ENCODE data around the gene RHEB. TPM values are rescaled to one million over a fixed set of nuclear protein-coding genes. Genes with fewer than 3 reads are reported as not detected.
A peak's percentile ranks its signal among the peaks of the same experiment; 100 is the strongest.

Gene RHEB, protein sequence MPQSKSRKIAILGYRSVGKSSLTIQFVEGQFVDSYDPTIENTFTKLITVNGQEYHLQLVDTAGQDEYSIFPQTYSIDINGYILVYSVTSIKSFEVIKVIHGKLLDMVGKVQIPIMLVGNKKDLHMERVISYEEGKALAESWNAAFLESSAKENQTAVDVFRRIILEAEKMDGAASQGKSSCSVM
- 46.1 and 54.4 TPM in 2 replicates for total RNA-seq (2012; rRNA removed)

GRCh38 chr7:151519765-151520418 is at the start of gene RHEB:
Gene RHEB, minus strand, starts transcription at chr7:151519895. Its CDS starts 384 bp downstream, at chr7:151519511.
- Histone ChIP-seq H3K9ac (ENCODE audit: low read depth, low read length) (peak within 1 kb of the TSS; percentile 98), H3K27me3 (ENCODE audit: control insufficient read depth, insufficient read depth, low read length) (no peaks in the 10 kb centered on the region), H3K4me3 (ENCODE audit: low read length) (peak within 1 kb of the TSS; percentile 83), H3K4me1 (ENCODE audit: control insufficient read depth, insufficient read depth, low read length) (peaks cover 22% of the 10 kb centered on the region), H3K9me3 (replicated peaks; ENCODE audit: low read length) (no peaks in the 10 kb centered on the region), H3K36me3 (ENCODE audit: insufficient read depth, low read length) (no peaks in the 10 kb centered on the region), H3K4me2 (ENCODE audit: low read length) (peak within 1 kb of the TSS; percentile 96)

- Histone ChIP-seq H3K36me3 (ENCODE audit: insufficient read depth, low read length) (peaks cover 20% of the 10 kb centered on the region), H3K4me3 (ENCODE audit: low read length) (no peak overlapping the region), H3K27me3 (ENCODE audit: control insufficient read depth, insufficient read depth, low read length) (no peaks in the 10 kb centered on the region), H3K4me2 (ENCODE audit: low read length) (no peak overlapping the region), H3K4me1 (ENCODE audit: control insufficient read depth, insufficient read depth, low read length) (no peaks in the 10 kb centered on the region), H3K9me3 (replicated peaks; ENCODE audit: low read length) (no peaks in the 10 kb centered on the region), H3K9ac (ENCODE audit: low read depth, low read length) (no peak overlapping the region)
Observed at GRCh38 chr7:151566897-151567320, 47.2 kb upstream of the RHEB start.

- Histone ChIP-seq H3K4me1 (ENCODE audit: control insufficient read depth, insufficient read depth, low read length) (no peaks in the 10 kb centered on the region), H3K9ac (ENCODE audit: low read depth, low read length) (no peak overlapping the region), H3K36me3 (ENCODE audit: insufficient read depth, low read length) (peaks cover 23% of the 10 kb centered on the region), H3K27me3 (ENCODE audit: control insufficient read depth, insufficient read depth, low read length) (no peaks in the 10 kb centered on the region), H3K9me3 (replicated peaks; ENCODE audit: low read length) (no peaks in the 10 kb centered on the region), H3K4me3 (ENCODE audit: low read length) (no peak overlapping the region), H3K4me2 (ENCODE audit: low read length) (no peak overlapping the region)
Observed at GRCh38 chr7:151565541-151565940, 45.8 kb upstream of the RHEB start.

GRCh38 chr7:151560243-151560642 is 40.5 kb upstream of the RHEB start:
- H3K9me3 ChIP-seq (replicated peaks; ENCODE audit: low read length), result no peaks in the 10 kb centered on the region
- no peaks in the 10 kb centered on the region for H3K4me1 ChIP-seq (ENCODE audit: control insufficient read depth, insufficient read depth, low read length)
- H3K9ac ChIP-seq (ENCODE audit: low read depth, low read length), result no peak overlapping the region
- no peak overlapping the region for H3K4me2 ChIP-seq (ENCODE audit: low read length)
- no peak overlapping the region for H3K4me3 ChIP-seq (ENCODE audit: low read length)
- H3K27me3 ChIP-seq (ENCODE audit: control insufficient read depth, insufficient read depth, low read length), result no peaks in the 10 kb centered on the region
- peaks cover 55% of the 10 kb centered on the region for H3K36me3 ChIP-seq (ENCODE audit: insufficient read depth, low read length)

GRCh38 chr7:151559557-151560183 is 40.0 kb upstream of the RHEB start:
- Histone ChIP-seq H3K27me3 (ENCODE audit: control insufficient read depth, insufficient read depth, low read length) (no peaks in the 10 kb centered on the region), H3K4me1 (ENCODE audit: control insufficient read depth, insufficient read depth, low read length) (no peaks in the 10 kb centered on the region), H3K4me3 (ENCODE audit: low read length) (no peak overlapping the region), H3K36me3 (ENCODE audit: insufficient read depth, low read length) (peaks cover 52% of the 10 kb centered on the region), H3K9me3 (replicated peaks; ENCODE audit: low read length) (no peaks in the 10 kb centered on the region), H3K9ac (ENCODE audit: low read depth, low read length) (no peak overlapping the region), H3K4me2 (ENCODE audit: low read length) (no peak overlapping the region)

- peaks cover 43% of the 10 kb centered on the region for H3K36me3 ChIP-seq (ENCODE audit: insufficient read depth, low read length)
- H3K9ac ChIP-seq (ENCODE audit: low read depth, low read length), result no peak overlapping the region
- H3K4me3 ChIP-seq (ENCODE audit: low read length), result no peak overlapping the region
- H3K9me3 ChIP-seq (replicated peaks; ENCODE audit: low read length), result no peaks in the 10 kb centered on the region
- no peaks in the 10 kb centered on the region for H3K4me1 ChIP-seq (ENCODE audit: control insufficient read depth, insufficient read depth, low read length)
- H3K27me3 ChIP-seq (ENCODE audit: control insufficient read depth, insufficient read depth, low read length), result no peaks in the 10 kb centered on the region
- no peak overlapping the region for H3K4me2 ChIP-seq (ENCODE audit: low read length)
Observed at GRCh38 chr7:151558575-151558974, 38.9 kb upstream of the RHEB start.

GRCh38 chr7:151556592-151556991 is 36.9 kb upstream of the RHEB start:
- Histone ChIP-seq H3K4me3 (ENCODE audit: low read length) (no peak overlapping the region), H3K9ac (ENCODE audit: low read depth, low read length) (no peak overlapping the region), H3K4me2 (ENCODE audit: low read length) (no peak overlapping the region), H3K4me1 (ENCODE audit: control insufficient read depth, insufficient read depth, low read length) (no peaks in the 10 kb centered on the region), H3K27me3 (ENCODE audit: control insufficient read depth, insufficient read depth, low read length) (no peaks in the 10 kb centered on the region), H3K36me3 (ENCODE audit: insufficient read depth, low read length) (peaks cover 35% of the 10 kb centered on the region), H3K9me3 (replicated peaks; ENCODE audit: low read length) (no peaks in the 10 kb centered on the region)

GRCh38 chr7:151553356-151553755 is 33.7 kb upstream of the RHEB start:
- Histone ChIP-seq H3K27me3 (ENCODE audit: control insufficient read depth, insufficient read depth, low read length) (peaks cover 6% of the 10 kb centered on the region), H3K4me2 (ENCODE audit: low read length) (no peak overlapping the region), H3K9ac (ENCODE audit: low read depth, low read length) (no peak overlapping the region), H3K4me3 (ENCODE audit: low read length) (no peak overlapping the region), H3K9me3 (replicated peaks; ENCODE audit: low read length) (no peaks in the 10 kb centered on the region), H3K4me1 (ENCODE audit: control insufficient read depth, insufficient read depth, low read length) (peaks cover 4% of the 10 kb centered on the region), H3K36me3 (ENCODE audit: insufficient read depth, low read length) (peaks cover 11% of the 10 kb centered on the region)

GRCh38 chr7:151552352-151553028 is 32.8 kb upstream of the RHEB start:
- no peak overlapping the region for H3K4me3 ChIP-seq (ENCODE audit: low read length)
- H3K4me2 ChIP-seq (ENCODE audit: low read length), result no peak overlapping the region
- peaks cover 6% of the 10 kb centered on the region for H3K36me3 ChIP-seq (ENCODE audit: insufficient read depth, low read length)
- no peaks in the 10 kb centered on the region for H3K9me3 ChIP-seq (replicated peaks; ENCODE audit: low read length)
- H3K9ac ChIP-seq (ENCODE audit: low read depth, low read length), result no peak overlapping the region
- H3K4me1 ChIP-seq (ENCODE audit: control insufficient read depth, insufficient read depth, low read length), result peaks cover 4% of the 10 kb centered on the region
- peaks cover 14% of the 10 kb centered on the region for H3K27me3 ChIP-seq (ENCODE audit: control insufficient read depth, insufficient read depth, low read length)

DNA sequence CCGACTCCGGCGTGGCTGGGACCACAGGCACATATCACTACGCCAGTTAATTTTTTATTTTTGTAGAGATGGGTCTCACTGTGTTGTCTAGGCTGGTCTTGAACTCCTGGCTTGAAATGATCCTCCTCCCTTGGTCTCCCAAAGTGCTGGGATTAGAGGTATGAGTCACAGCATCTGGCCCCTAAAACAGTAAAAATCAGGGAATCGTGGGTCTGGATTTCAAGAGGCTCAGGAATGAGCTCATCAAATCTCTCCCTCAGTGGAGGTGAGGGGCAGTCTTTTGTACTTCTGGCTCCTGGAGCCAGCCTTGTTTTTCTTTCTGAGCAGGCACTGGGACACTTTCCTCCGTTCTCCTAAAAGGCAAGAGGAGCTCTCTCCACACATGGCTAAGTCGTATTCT is 32.1 kb upstream of the RHEB start:
- Histone ChIP-seq H3K9ac (ENCODE audit: low read depth, low read length) (no peak overlapping the region), H3K27me3 (ENCODE audit: control insufficient read depth, insufficient read depth, low read length) (peaks cover 16% of the 10 kb centered on the region), H3K36me3 (ENCODE audit: insufficient read depth, low read length) (peaks cover 5% of the 10 kb centered on the region), H3K4me1 (ENCODE audit: control insufficient read depth, insufficient read depth, low read length) (peaks cover 4% of the 10 kb centered on the region), H3K4me2 (ENCODE audit: low read length) (no peak overlapping the region), H3K4me3 (ENCODE audit: low read length) (no peak overlapping the region), H3K9me3 (replicated peaks; ENCODE audit: low read length) (no peaks in the 10 kb centered on the region)

DNA sequence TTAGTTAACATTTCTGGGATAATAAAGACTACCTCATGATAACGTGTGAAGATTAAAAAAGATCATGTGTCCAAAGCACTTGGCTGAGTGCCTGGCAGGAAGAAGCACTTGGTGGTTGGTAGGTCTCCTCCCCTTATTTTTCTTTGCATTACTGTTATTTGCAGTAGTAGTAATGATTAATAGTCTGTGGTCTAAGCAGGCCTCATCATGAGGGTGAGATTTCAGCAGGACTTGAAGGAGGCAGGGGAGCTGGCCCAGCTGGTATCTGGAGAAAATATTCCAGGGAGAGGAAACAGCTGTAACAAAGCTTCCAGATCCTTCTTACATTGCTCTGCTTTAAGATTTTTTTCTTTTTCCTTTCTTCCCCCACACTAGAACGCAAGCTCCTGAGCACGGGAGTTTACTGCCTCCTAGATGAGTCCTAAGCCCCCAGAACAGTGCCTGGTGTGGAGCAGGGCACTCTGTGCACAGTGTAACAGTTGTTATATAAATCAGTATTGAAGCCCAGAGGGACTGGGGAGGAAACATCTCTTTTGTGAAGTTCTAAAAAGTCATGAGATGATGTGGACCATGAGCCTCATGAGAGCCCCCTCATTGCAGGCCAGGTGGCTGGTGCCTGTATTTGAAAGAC is 31.1 kb upstream of the RHEB start:
- H3K4me3 ChIP-seq (ENCODE audit: low read length), result no peak overlapping the region
- H3K36me3 ChIP-seq (ENCODE audit: insufficient read depth, low read length), result no peaks in the 10 kb centered on the region
- H3K4me1 ChIP-seq (ENCODE audit: control insufficient read depth, insufficient read depth, low read length), result peaks cover 4% of the 10 kb centered on the region
- peaks cover 26% of the 10 kb centered on the region for H3K27me3 ChIP-seq (ENCODE audit: control insufficient read depth, insufficient read depth, low read length)
- no peak overlapping the region for H3K9ac ChIP-seq (ENCODE audit: low read depth, low read length)
- H3K4me2 ChIP-seq (ENCODE audit: low read length), result no peak overlapping the region
- H3K9me3 ChIP-seq (replicated peaks; ENCODE audit: low read length), result no peaks in the 10 kb centered on the region
